GM10266 (cell line): ENCODE data around the gene MXRA7.
"Not testable (repeated sequence)": the region's sequence is repeated elsewhere in the genome, so short reads cannot be mapped to it uniquely, and the experiment has no call there.

Experiments used
- DNase-seq: peaks from one replicate; pipeline ENCODE4 v3.0.0; 2012; ENCODE audit errors: extremely low spot score
- CTCF ChIP-seq: IDR thresholded peaks from 2 replicates; pipeline ENCODE4 v1.5.1; 2012; ENCODE audit warnings: mild to moderate bottlenecking, low read depth; ENCODE audit not compliant: control insufficient read depth, insufficient read depth; ENCODE audit errors: missing control alignments

The MXRA7 gene

GRCh38 chr17:76643553-76644148 is 67.1 kb downstream of the MXRA7 start, which contains the start of gene ST6GALNAC1:
ST6GALNAC1 (minus strand) TSS chr17:76643757; CDS start chr17:76643638, 119 bp downstream.
- DNase-seq = no peak
- TF ChIP-seq CTCF = no peak

GRCh38 chr17:76642994-76643393 is 67.8 kb downstream of the MXRA7 start:
- no peak for TF ChIP-seq CTCF
- no peak for DNase-seq

GRCh38 chr17:76642032-76642561 is 68.7 kb downstream of the MXRA7 start:
- no peak for TF ChIP-seq CTCF
- no peak for DNase-seq

- TF ChIP-seq CTCF = no peak
- DNase-seq = no peak
Observed at GRCh38 chr17:76641501-76641900, 69.3 kb downstream of the MXRA7 start.

- no peak for DNase-seq
Observed at GRCh38 chr17:76640550-76641380, 70.0 kb downstream of the MXRA7 start.

GRCh38 chr17:76638263-76638662 is 72.5 kb downstream of the MXRA7 start:
- DNase-seq = no peak
- no peak for TF ChIP-seq CTCF

More at GRCh38 chr17:76640550-76641380, 70.0 kb downstream of the MXRA7 start:
- no peak for TF ChIP-seq CTCF

- not testable (repeated sequence) for DNase-seq
Observed at GRCh38 chr17:76636486-76637206, 74.1 kb downstream of the MXRA7 start.
